HG03135 (cell line): ENCODE data around the gene KLC4.
"Not testable (repeated sequence)": the region's sequence is repeated elsewhere in the genome, so short reads cannot be mapped to it uniquely, and the experiment has no call there.

ENCODE experiments used
- ATAC-seq: cut with Tn5 transposase; IDR thresholded peaks from one replicate; pipeline ENCODE4 v1.9.1; 2021; ENCODE audit warnings: mild to moderate bottlenecking, moderate library complexity; ENCODE audit not compliant: unreplicated experiment

Gene KLC4

DNA sequence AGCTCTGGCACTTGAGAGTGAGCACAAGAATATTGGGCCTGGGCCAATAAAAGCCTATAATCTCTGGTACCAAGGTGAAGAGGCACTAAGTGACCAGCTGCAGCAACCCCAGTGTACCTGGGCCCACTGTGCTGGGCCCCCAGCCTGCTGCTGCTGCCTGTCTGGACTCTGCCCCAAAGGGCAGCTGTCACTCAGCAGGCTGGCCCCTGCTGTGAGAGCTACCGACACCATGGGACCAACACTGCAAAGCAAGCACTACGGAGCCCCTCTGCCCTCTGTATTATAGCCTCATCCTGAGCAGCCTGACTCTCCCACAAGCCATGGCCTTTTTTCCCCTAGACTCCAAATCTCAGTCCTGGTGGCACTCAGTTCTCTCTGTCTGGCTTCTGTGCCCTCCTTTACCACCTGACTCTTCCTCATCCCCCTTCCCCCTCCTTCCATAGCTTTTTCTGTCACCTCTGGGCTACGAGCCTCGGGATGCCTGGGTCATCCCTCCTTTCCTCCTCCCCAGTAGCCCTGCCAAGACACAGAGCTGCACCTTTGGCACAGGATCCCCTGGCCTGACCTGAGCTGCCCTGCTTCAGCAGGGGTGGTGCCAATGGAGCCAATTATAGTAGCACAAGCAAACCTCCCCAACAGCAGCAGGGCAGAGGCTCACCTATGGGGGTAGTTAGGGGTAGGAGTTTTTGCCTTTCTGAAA, 23.8 kb upstream of the KLC4 start:
- ATAC-seq = no peak

- ATAC-seq = no peak
Observed at GRCh38 chr6:43036712-43037111, 22.7 kb upstream of the KLC4 start.

GRCh38 chr6:43037197-43037596, 22.2 kb upstream of the KLC4 start:
- ATAC-seq = no peak

DNA sequence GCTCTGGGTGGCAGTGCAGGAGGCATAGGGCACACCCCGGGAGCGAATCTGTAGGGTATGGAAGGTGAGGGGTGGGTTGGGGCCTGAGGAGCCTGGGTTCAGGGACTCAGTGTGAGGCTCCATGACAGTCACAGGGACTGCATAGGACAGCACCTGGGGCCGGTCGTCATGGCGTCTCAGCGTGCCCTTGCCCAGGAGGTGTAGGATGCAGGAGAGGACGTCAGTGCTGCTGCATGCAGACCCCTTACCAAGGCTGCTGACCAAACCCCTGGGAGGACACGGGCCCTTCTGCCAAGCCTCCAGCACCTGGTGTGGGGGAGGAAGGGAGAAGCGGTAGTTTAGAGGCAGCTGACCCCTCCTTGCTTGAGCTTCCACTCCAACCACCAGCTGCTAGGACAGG, 21.7 kb upstream of the KLC4 start:
- ATAC-seq = no peak

- ATAC-seq = no peak
Observed at GRCh38 chr6:43038727-43039126, 20.7 kb upstream of the KLC4 start.

DNA sequence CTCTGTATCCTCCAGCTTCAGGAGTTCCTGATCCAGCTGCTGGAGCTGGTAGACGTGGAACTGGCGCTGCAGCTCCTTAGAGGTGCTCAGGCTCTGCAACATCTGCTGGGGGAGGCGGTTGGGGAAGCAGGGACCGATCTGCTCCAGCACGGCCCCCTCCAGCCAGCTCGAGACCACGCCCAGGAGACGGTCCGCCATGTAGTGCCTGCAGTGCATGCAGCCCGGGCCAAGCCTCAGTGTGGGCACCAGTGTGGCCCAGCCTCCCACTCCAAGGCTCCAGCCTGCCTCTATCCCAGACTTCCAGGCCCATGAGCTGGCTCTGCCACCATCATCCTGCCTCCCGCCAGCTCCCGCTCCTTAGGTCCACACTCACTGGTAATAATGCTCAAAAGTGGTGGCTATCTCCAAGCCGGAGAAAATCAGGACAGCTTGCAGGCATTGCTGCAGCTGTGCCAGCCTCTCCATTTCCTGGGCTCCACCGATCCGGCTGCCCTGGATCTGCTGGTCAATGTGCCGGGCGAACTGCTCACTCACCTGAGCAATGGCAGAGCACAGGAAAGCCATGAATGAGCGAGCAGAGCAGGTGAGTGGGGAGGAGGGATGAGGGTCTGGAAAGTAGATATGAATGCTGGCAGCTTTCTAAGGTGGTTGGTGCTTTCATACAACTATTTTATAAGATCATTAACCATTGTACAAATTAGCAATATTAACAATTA, 18.7 kb upstream of the KLC4 start:
- no peak for ATAC-seq

DNA sequence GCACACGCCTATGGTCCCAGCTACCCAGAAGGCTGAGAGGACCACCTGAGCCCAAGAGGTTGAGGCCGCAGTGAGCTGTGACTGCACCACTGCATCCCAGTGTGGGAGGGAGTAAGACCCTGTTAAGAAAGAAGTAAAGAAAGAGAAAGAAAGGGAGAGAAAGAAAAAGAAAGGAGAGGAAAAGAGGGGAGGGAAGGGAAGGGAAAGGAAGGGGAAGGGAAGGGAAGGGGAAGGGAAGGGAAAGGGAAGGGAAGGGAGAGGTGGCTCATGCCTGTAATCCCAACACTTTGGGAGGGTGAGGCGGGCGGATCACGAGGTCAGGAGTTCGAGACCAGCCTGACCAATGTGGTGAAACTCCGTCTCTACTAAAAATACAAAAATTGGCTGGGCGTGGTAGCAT, 18.0 kb upstream of the KLC4 start:
- ATAC-seq = not testable (repeated sequence)

DNA sequence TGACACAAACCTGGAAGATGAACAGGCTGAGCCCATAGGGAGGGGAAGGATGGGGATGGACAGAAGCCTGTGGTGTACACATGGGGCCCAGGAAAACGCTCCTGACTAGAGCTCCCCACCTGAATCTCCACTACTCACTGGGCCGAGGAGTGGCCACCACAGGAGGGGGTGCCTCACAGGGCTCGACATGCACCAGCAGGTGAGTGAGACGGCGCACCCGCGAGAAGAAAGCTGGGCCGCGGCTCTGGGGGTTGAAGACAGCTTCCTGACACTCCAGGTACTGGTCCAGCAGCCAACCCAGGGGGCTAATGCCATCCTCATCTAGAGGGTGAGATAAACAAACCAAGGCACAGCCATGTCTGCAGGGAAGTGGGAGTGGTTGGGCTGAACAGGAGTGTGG, 16.1 kb upstream of the KLC4 start:
- no peak for ATAC-seq

DNA sequence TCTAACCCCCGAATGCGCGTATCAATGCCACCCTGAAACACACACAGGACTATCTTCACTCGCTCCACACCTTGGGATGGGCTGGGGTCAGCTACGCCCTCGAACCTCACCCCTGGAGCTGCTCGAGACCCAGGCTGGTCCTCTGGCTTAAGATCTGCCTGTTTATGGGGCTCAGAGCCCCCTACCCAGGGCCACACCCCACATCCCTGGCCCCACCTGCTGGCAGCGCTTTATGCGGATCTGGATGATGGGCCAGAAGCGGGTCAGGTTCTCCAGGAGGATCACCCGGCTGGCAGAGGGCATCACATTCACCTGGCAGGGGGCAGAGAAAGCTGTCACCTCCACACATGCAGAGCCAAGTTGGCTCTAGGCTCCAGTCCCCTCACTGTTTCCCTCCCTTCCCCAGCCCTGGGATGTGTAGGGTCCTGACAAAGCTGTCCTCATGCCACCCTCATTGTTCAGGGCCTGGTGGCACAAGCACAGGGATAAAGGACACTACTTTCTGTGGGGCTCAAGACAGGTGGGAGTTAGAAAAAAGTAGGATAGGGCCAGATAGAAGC, 14.0 kb upstream of the KLC4 start:
- no peak for ATAC-seq

GRCh38 chr6:43047998-43048397, 11.4 kb upstream of the KLC4 start:
- no peak for ATAC-seq

DNA sequence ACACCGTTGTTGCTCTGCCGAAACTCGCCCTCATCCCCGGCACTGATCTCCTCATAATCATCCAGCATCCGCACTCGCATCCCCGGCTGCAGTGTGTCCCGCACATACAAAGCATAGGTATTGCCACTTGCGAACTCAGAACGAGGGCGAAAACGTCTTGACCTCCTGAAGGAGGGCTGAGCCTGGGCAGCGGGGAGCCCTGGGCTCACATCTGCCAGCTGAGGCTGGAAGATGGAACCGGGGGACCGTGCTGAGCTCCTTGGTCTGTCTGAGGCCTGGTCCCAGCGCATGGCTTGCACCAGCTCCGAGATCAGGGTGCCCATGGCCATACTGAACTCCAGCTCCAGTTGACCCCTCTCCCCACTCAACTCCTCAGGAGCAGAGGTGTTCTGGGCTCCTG, 8.4 kb upstream of the KLC4 start:
- ATAC-seq = no peak

GRCh38 chr6:43052225-43052841, 7.1 kb upstream of the KLC4 start:
- no peak for ATAC-seq

- peak; percentile 18 for ATAC-seq
Observed at GRCh38 chr6:43052842-43053544, 6.4 kb upstream of the KLC4 start.

DNA sequence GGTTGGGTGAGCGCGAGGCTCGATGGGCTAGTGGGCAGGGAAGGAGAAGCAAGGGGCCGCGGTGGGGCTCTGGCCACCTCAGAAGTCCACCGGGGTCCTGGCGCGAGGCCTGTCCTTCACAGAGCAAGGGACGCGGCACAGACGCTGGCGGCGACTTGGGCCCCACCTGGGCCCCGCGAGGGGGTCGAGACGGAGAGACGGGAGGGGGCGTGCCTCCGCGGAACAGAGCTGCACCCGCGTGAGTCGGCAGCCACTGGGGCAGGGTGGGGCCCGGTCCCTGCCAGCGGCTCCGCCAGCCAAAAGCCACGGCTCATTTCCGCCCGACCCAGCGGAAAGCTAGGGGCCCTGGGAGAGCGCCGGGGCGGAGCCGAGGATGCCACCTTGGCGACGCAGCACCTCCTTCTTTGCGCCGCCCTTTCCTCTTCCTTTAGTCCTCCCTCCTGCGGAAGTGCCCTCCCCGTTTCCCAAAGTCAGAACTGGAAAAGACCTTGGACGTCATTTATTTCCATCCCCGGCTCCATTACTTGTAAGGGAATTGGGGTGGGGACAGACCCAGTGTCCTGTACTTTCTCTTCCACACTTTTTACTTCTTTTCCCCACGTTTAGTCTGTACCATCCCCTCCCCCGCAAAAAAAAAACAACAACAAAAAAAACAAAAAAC, 5.8 kb upstream of the KLC4 start, which contains the start of gene CUL7:
Gene CUL7, minus strand, starts transcription at position 307 of the 661 bp plus-strand sequence. CDS start 1,063 bp downstream, outside the sequence.
- peak; percentile 84 for ATAC-seq

DNA sequence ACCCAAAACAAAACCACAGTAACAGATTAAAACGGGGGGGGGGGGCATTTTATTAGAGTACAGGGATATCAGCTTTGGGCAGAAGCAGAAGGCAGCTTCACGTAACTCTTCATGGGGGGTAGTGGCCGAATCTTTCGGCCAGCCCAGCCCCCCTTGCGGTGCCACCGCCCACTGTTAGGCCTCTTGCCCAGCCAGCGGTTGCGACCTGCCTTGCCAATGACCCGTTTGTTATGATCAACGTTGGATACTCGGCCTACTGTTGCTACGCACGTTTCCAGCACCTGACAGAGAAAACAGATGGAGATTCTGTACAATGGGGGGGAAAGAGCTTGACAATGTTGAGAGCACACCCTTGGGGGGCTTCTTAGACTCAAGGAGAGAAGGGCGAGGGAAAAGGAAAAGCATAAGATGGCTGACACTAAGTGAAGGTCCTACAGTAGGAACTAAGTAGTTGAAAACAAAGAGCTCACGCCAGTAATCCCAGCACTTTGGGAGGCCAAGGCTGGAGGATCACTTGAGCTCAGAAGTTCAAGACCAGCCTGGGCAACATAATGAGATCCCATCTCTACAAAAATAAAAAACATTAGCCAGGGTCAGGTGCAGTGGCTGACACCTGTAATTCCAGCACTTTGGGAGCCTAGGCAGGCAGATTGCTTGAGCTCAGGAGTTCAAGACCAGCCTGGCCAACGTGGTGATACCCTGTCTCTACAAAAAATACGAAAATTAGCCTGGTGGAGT, 5.1 kb upstream of the KLC4 start:
- no peak for ATAC-seq

GRCh38 chr6:43055966-43056365, 3.5 kb upstream of the KLC4 start:
- ATAC-seq = no peak

GRCh38 chr6:43058531-43058930, 900 bp upstream of the KLC4 start:
- no peak for ATAC-seq

DNA sequence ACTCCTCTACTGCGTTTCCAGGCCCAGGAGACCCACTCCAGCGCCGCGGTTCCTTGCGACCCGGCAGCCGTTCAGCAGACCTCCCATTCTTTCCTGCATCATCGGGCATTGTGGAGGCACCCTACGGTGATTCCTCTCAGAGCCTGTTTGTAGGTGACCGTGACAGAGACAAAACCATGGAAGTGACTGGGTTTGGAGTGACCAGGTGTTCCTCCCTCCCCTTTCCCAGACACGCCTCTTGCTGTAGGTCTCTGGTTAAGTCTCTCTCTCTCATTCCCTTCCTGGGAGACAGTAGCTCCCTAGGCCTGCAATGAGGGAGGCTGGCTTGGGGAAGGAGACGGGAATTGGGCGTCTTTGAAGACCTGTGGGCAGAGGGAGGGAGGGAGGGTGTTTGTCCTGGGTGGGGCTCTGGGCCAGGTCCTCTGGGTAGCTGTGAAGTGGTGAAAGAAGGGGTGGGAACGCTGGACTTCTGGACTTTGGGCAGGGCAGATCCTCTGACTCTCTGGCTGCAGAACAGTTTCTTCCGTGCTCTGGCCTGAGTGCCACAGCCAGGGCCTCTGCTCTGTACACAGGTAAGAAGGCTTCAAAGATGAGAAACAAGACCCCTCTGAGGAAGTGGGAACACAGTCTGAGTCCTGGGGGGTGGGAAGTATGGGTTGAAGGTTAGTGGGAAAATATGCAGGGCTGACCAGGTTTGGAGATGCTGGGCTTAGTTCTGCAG, 763 bp downstream of the KLC4 start:
- no peak for ATAC-seq
